Activated CD4-positive, alpha-beta T cell treated with anti-CD3 and anti-CD28 coated beads for 4 hours (primary cell): ENCODE results near the gene TET2.

ENCODE experiments used
- DNase-seq, 2 donors: peaks; one replicate each; pipeline ENCODE4 v3.0.0-alpha.2; 2020

The TET2 gene

DNA sequence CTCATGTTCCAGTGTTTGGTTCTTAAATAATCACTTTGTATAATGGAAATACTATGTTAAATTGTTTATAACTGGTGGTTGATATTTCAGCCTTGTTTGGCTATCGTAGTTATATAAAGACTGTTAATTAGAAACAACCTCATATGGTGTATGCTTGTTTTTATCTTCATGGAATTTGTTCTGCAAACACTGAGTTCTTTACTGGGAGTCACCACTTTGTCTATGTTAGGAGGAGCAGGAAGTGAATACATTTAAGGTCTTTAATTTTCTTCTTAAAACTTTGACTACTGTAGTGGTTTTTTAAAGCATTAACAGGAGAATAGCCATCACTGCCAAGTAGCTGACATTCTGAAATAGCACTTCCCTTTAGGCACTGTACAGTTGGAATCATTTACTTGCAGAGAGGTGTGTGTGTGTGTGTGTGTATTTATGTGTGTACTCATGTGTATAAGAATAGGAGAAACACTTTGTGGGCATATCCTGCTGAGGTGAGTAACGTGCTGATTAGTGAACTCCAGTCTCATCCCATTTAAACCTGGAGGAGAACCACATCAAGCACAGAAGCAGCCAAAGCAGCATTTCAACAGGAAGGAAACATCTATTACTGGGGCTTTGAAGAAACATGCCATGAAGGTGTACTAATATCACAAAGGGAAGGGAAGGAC lies 37.8 kb downstream of the TET2 start:
- DNase-seq = no peak

DNA sequence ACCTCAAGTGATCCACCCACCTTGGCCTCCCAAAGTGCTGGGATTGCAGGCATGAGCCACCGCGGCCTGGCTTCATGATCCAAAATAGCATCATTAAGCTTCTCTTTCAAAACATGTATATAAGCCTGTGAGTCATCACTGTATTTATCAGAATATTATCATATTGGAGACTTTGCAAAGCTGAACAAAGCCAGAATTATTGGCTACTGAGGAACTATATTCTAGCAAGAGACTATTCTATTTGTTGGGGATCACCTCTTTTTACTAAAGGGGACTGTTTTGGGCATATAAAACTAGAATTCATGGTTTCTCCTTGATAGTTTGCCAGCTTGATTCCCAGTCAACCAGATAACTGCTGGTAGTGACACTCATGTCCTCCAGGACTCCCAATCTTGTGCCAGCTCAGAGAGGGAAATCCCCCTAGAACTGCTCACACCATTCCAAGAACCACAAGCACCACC lies 40.1 kb downstream of the TET2 start:
- DNase-seq = no peak

DNA sequence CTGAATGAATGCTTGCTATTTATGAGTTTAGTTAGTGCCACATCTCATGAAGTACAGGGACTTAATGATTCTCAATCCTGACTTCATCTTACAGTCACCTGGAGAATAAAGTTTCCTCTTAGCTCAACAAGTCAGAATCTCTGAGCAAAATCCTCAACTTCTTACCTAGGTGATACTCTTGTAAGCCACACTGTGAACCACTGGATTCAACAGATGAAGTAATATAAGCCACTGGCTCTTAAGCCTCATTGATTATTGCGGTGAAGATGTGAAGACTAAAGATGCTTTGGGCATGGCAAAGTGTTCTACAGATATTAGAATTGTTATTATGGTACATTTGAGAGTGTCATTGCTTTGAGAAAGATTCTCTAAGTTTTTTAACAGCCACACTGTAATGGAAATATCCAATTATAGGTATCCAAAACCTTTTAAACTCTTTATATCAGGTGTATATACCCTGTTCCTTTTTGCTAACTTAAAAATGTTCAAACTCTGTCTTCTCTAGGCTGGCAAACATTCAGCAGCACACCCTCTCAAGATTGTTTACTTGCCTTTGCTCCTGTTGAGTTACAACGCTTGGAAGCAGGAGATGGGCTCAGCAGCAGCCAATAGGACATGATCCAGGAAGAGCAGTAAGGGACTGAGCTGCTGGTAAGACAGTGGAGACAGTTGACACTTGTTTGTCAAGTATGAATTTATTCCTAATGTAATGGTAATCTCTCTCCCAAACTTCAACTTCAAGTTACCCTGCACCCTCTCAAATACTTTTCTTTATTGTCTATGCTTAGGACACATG lies 43.4 kb downstream of the TET2 start:
- DNase-seq = no peak

DNA sequence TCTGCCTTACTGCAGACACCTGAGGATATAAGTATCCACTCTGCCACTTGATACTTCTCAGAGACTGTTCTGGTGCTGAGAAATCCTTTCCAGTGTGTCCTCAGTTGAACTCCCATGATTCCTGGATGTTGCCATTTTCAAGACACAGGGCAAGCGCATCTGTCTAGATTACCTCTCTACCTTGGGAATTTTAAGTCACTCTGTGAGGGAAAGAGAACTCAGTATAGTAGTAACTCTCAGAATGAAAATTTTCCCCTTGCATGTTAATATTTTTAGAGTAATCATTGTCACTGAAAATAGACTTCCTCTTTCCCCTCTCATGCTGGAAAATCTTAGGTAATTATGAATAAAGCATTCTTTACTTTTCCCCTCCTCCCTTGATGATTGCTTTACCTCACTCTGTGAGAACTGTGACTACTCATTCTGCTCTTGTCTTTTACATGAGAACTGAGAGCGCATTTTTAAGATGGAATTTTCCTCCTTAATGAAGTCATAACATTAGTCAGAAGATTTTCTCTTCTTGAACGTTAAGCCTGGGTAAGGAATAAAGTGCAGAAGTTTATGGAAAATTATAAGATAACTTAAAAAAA lies 45.0 kb downstream of the TET2 start:
- no peak for DNase-seq

DNA sequence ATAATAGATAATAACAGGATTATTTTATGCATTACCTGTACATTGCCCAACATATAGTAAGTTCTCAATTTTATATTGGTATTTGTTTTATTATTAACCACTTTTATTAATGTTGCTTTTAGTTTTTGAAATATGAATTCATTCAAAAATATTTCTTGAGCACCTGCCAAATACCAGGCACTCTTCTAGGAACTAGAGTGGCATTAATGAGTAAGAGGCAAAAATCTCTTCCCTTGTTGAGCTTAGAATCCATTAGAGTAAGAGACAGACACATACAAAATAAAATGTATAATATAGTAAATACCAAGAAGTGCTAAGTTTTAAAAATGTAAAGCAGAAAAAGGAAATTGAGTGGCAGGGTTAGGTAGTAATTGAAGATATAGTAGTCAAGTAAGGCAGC lies 45.8 kb downstream of the TET2 start:
- no peak for DNase-seq

DNA sequence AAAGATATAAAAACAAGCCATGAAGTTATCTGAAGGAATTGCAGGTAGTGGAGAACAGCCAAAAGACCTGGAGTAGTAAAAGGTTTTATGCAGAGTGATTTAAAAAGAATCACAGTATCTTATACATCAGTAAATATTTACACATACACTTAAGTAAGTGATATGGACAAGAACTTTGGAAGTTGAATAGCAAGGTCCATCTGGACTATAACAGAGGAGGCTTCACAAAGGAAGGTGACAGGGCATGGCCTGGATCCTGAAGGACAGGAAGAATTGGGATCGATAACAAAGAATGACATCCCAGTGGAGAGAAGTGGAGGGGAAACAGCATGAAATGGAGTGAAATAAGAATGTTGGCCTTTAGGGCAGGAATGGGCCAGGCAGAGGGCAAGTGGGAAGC lies 46.2 kb downstream of the TET2 start:
- DNase-seq = no peak

DNA sequence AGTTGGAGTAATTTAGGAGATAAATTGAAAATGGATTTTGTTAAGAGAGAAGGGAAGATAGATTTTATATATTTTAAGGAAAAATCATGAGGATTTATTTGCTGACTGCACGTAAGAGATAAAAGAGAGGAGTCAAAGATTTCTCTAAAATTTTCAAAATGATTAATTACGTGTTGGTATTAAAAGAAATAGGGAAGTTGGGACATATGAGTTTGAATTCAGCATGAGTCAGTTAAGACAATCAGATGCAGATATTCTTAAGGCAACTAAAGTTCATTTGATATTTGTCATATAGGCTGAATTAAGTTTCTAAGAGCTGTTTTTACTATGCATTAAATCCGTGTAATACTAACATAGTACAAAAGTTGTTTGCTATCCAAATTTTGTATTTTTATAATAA lies 46.9 kb downstream of the TET2 start:
- DNase-seq = no peak

DNA sequence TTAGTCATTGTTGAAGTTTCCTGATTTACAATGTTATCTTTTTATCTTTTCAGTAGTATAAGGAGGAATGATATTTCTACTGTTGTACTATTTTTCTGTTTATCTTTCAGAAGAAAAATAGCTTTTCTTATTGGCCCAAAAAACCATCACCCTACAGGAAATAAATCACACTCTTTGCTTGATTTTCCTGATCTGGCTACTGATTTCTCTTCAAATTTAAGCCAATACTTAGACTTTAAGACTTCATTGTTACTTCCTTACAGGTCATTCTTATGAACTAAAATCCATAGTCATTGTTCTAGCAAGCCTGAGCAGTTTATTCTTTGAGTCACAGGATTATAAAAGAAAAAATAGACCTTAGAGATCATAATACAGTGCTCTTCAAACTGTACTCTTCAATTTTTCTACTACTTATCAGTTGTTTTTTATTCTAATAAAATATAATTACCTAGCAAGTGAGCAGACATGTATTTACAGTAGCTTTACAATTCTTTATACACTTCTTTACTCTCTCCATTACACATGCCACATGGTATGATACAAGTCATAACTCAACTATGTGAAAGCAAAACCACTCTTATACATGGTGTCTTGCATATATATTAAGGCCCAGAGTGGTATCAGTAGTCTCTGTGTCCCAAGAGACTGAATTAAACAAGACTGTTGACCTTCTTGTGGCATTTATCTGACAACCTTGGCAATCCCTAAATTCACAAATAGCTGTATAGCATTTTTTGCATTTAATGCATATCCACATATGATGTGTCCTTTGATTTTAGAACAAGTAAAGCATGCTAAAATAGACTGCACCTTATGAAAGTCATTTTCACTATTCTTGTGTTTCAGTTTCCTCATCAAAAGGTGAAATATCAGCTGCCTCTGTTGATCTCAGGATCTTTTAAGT lies 47.9 kb downstream of the TET2 start:
- DNase-seq = no peak

DNA sequence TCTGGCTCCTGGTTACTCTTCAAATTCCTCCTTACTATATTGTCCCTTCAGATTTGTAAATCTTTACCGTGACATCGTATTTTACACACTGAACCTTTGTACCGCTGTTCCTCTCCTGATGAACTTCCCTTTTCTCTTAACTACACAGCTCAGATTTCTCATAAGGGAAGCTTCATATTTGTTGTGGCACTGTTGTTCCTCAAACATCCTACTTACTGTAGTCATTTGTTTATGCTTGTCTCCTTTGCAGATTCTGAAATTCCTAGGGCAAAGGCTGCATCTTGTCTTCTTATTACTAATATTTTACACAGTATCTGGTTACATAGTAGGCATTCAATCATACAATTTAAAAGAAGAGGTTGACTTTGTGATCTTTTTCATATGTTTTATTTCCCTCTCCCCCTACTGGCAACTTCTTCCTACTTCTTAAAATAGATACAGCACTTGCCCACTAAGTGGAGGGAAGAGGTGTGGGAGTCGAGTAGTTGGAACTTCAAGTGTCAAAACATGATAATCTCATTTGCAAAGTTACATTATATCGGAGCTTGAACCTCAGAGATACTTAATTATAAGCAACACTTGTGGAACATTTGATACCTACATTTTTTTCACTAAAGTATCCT lies 50.0 kb downstream of the TET2 start:
- DNase-seq = no peak

DNA sequence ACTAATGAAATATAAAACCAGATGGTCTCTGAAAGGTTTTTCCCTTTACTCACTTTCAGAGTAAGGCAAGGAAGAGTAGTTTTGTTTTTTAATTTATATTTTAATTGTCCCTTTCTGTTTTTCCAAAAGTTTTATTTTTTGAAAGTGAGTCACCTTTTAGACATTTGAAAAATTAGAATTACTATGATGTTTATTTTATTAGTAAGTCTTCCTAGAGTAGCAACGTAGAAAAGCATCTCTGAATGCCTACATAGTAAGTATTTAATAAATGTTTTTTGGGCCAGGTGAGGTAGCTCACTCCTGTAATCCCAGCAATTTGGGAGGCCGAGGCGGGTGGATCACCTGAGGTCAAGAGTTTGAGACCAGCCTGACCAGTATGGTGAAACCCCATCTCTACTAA lies 51.1 kb downstream of the TET2 start:
- no peak for DNase-seq

DNA sequence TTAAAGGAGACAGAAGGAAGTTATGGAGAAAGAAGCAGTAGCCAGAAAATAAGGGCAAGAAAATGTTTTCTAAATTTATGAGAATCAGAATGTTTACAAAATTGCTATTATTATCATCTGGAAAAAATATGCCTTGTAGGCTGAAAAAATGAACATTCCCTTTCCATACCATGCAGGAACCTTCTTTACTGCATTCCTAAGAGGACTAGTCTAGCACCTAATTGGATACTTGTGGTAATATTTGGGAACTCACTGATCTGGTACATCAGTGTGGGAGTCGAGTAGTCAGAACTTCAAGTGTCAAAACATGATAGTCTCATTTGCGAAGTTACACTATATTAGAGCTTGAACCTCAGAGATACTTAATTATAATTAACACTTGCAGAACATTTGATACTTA lies 51.9 kb downstream of the TET2 start:
- DNase-seq = no peak

DNA sequence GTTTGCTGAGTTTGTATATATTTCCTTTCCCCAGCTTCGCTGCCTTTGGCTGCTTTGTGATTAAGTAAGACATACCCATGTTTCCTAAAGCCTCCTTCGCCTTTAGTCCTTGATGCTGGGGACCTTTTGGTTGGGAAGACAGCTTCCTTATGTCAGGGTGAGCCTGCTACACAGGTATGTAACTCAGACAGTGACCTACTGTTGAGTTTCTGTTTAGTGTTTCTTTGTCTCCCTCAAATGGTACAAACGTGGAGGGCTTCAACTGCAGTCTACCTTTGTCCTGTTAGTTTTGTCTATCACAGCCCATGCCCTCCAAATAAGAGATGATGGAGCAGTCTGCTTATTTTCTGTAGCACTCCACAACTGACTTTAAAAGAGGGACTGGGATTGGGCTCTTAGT lies 59.5 kb downstream of the TET2 start:
- DNase-seq = no peak

DNA sequence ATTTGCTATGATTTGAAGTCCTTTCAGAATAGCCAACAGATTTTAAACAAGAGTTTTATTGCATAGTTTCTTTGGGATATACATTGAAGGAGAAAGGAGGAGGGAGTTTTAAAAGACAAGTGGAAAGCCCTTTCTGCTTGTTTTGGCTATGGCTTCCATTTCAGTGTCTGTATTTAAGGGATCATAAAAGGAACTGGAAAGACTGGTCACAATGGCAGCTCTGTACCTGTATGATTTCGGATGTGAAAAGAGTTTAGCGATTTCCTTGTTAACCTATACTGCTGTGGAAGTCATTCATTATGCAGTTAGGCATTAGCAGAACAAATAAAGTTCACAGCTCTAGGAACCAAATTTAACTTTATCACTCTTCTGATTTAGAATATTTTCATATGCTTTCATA lies 60.7 kb downstream of the TET2 start:
- no peak for DNase-seq

DNA sequence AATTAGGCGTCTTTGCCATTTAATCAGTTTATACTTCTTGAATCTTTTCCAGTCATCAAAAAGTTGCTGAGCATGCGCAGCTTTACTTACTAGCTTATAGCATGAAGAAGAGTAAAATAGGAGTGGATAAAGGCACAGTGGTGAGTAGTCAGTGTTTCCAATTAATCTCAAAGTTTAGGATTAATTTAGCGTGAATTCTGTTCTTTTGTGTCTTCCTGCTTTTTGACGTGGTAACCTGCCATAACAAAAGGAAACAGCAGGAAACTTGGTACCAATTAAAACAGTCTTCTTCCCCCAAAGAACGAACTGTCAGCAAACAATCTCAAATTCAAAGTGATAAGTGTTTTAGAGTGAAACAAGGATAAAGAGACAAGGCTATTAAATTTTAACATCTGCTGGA lies 61.9 kb downstream of the TET2 start:
- no peak for DNase-seq

DNA sequence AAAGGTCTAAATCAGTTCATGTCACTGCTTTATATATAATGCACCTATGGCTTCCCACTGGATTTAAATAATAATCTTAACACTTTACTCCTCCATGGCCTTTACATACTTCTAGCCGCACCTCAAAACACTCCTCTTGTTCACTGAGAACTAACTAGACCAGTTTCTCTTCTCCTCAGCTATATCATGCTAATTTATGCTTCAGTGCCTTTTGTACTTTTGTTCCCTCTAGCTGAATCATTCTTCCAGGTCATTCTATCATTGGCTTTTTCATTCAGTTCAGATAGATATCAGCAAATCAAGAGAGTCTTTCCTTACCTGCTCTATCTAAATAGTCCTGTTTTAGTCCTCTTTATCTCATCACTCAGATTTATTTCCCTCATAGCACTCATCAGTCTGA lies 64.2 kb downstream of the TET2 start:
- DNase-seq = no peak

DNA sequence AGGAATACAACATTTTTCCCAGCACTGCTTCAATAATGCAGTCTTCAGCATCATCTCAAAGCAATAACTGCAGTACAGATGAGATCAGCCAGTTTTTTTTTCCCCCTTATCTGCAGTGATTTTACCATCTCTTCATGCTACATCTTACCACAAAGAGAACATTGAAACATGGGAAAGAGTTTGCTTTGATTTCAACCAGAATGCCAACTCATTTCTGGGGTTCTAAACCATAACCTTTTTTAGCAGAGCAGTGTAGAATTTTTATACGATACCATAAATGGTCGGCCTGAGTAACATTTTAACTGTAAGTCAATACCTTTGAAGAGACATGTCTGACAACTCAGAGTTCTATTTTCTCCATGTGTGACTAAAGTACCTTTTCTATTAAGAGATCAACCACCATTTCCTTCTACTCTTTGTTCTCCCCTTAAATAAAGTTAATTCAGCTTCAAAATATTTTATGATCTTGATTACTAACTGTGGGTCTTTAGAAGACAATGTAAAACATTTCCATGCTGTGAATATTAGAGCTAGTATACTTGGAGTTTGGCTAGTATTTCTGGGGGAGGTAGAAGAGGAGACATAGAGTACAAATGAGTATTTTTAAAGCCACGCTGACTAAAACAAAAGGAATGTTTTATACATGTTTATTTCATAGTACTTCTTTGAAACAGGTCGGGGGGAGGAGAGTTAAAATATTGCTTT lies 69.1 kb downstream of the TET2 start:
- DNase-seq = no peak

DNA sequence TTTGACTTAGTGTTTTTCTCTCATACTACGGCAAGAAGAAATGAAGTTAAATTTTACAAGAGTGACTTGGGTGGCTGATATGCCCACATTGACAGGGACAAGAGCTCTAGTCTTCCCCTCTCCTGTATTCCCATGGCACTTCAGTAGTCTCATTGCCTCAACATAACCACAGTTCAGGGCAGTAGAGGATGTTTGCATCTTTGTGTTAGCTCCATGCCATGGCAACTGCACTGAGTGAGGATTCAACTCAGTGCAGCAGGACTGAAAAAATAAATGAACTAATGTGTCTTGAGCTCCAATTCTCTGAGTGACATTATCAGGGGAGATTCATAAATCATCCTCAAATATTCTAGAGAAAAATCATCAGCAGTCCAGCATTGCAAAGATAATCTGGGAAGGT lies 78.8 kb downstream of the TET2 start:
- no peak for DNase-seq

DNA sequence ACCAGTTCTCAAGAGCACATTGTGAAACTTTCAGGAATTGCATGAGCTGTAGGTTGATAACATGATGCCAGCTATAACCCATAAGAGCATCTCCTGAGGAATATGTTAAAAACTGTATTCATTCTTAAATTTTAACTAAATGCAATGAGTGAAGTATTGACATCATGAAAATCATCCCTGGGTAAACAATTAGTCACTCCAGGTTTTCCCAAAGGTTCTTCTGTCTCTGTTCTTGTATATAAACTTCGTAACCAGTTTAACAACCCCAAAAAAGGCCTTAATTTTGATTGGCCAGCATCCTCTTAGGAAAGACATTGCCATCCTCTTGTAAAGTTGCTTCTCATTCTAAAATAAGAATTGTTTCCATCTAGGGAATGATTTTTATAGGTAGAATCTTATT lies 80.4 kb downstream of the TET2 start:
- no peak for DNase-seq

DNA sequence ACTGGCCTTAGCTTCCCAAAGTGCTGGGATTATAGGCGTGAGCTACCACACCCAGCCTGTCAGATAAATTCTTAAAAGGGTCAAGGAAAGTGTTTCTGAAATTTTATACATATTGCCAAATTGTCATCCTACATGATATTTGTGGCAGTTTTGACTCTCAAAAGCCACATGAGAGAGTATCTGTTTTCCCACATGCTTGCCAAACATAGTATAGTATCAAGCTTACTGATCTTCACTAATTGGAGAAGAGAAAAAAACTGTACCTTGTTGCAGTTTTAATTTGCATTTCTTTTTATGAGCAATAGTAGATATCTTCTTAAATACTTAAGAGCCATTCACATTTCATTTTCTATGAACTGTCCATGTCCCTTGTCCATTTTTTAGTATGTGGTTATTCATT lies 83.6 kb downstream of the TET2 start:
- DNase-seq = no peak

DNA sequence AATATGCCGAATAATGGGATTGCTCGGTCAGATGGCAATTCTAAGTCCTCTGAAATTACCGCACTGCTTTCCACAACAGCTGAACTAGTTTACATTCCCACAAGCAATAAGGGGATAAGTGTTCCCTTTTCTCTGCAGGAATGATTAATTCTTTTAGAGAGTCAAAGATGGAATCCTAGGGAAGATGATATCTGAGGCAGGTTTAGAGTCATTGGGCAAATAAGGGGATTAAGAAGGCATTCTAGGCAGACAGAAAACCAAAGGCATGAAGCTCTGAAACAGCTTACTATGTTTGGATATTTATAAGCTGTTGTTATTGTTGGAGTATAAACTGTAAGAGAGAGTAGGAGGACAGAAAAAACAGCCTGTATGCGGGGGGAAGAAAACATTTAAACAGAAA lies 85.7 kb downstream of the TET2 start:
- no peak for DNase-seq

DNA sequence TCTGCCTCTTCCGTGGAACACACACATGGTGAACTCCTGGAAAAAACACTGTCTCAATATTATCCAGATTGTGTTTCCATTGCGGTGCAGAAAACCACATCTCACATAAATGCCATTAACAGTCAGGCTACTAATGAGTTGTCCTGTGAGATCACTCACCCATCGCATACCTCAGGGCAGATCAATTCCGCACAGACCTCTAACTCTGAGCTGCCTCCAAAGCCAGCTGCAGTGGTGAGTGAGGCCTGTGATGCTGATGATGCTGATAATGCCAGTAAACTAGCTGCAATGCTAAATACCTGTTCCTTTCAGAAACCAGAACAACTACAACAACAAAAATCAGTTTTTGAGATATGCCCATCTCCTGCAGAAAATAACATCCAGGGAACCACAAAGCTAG lies 87.9 kb downstream of the TET2 start:
- no peak for DNase-seq
